NCI-H748 (cell line): ENCODE results near the gene ACSS2.

ENCODE experiments used
- DNase-seq: peaks from one replicate; lab custom pipeline; 2025; ENCODE audit not compliant: unreplicated experiment; lab: John Stamatoyannopoulos, UW

The ACSS2 gene

DNA sequence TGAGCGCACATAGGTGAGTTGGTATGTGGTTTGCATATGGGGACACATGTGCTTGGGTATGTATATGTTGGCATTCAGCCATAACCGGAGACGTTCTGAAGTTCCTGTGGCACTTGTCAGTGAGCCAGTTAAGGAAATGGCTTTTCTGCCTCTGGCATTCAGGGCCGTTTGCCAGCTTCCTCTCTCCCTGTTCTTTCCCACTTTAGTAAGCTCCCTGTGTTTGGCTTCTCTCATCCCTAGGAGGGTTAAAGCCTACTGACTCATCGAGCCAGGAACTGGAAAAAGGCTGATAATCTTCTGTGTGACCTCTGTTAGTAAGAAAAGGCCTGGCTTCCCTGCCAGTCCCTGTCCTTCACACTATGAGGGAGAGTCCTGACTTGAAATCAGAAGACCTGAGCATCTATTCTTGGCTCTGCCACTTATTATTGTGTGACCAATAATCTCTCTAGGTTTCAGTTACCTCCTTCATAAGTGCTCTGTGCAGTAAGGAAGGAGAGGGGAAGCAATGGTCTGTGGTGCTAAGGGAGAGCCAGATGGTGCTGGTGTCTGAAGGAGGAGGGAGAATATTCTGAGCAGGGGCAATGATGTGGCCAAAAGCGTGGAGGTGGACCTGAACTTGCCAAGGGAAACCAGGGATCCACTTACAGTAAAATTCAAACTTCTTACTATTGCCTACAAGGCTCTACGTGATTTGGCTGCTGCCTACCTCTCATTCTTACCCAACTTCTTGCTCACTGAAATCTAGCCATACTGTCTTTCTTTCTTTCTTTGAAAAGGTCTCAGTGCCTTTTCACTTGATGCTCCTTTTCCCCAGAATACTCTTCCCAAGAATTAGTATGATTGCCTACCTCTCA, 31.4 kb downstream of the ACSS2 start:
- DNase-seq: peak; percentile 8

DNA sequence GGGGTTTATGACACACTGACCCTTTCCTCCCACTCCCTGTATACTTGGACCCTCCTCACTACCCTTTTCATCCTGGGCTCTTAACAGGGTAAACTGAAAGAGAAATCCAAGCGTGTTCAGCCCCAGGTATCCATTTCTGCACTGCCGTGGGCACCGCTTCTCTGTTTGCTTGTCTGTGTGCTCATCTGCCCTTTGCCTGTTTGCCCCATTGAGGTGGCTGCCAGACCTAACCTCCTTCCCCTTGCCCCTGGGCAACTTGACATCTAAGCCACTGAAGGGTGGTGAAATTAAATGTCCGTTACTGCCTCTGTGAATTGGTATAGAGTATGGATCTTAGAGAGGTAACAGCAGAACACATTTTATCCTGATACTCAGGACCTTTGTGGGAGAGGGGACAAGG, 38.7 kb downstream of the ACSS2 start:
- DNase-seq: no peak

DNA sequence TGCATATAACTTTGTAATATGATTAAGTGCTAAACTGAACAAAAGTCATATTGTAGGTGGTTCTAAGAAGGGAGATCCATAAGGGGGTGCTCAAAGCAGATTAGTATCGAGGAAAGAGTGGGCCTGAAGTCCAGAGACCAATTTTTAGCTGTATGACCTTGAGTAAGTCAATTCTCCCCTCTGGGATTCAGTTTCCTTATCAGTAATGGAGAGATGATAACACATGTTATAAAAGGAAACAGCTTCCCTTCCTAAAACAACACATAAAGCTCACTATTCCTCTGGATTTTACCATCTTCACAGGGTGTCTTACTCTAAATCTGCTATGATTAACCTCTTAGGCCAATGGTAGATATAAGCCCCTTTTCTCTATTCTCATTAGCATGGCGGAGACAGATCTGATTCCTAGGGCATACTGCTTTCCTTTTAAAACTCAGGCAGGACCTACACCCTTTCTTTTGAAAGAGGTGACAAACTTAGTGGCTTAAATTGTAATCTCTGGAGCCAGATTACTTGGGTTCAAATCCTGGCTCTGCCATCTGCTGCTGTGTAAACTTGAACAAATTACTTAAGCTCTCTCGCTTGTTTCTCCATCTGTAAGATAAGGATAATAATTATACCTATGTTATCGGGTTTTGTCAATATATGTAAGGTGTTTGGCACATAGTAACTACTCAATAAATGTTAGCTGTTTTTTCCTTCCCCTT, 39.5 kb downstream of the ACSS2 start:
- DNase-seq: no peak

DNA sequence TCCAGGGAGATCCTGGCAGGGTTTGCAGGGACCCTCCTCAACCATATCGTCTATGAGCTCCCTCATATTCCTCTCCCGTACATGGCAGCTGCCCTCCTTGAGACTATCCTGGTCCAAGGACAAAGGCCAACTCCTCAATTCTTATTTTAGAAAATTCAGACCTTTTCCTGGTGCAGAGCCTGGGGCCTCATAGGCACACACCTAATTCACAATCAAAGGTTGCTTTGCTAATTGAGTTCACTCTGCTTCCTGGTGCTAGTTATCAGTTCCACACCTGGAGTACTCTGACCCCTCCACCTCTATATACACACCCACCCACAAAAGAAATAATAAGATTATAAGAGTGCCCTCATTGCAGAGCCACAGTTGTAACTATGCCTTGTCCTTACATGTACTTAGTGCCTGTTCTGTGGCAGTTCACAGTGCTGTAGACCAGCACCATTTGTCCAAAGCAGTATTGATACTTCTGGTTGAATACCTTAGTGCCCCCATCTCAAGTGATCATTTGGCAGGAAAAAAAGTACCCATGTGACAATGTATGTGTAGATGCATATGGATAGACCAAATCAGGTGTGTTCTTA, 40.5 kb downstream of the ACSS2 start:
- no peak for DNase-seq

DNA sequence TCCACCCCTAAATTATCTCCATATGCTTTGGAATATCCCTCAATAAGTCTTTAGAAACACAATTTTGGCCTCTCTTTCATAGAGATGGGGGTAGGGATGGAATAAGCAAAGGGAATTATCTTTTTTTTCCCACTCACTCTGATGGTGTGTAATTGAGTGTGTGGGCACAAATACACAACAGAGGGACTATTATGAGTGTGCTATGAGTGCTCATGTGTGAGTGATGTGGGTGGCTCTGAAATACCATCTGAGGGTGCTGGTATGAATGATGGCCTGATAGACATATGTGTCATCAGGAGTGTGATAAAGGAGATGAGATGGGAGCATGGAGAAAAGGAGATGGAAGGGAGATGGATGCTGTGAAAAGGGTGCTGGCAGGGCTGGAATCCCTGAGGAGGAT, 43.6 kb downstream of the ACSS2 start:
- no peak for DNase-seq

DNA sequence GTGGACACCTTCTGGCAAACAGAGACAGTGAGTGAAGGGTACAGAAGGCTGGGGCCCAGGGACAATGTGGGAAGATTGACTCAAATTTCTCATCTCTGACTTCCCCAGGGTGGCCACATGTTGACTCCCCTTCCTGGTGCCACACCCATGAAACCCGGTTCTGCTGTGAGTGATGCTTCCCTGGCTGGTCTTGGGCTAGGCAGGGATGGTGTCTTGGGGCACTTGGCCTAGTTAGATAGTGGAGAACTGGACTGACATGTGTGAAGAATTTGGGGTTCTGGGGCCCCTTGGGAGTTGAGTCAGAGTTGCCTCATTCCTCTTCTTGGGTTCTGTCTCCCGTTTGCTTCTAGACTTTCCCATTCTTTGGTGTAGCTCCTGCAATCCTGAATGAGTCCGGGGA, 45.0 kb downstream of the ACSS2 start:
- DNase-seq: no peak

DNA sequence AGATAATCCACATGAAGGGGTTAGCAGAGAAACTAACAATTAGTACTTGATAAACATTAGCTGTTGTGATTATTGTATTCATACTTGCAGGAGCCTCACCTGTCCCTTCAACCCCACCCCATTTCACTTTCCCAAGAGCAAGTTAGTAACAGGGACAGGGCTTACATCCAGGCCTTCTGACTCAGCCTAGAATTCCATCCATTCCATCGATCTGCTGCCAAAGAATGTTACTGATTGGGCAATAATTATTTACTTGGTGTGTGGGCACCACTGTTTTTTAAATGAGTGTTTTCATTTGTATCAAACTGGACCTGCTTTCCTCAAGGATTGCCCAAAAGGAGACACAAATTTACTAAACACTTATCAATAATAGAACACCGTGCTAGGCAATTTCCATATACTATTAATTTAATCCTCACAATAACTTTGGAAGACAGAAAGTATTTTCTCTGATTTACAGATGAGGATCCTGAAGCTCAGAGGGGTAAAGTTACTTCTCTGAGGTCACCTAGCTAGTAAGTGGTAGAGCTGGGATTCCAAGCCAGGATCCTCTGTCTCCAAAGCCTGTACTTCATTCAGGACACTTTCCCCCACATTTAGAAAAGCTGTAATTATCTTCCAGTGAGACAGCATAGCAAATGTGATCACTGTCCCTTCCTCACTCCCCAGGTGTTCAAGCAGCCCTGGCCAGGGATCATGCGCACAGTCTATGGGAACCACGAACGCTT, 46.4 kb downstream of the ACSS2 start:
- no peak for DNase-seq

DNA sequence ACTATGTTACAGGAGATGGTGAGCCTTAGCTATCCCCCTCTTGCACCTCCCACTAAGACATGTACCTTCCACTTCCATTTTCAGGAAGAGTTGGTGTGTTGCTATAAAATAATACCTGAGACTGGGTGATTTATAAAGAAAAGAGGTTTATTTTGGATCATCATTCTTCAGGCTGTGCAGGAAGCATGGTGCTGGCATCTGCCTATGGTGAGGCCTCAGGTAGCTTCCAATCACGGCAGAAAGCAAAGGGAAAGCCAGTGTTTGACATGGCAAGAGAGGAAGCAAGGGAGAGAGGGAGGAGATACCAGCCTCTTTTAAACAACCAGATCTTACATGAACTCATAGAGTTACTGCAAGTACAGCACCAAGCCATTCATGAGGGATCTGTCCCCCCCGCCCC, 47.0 kb downstream of the ACSS2 start:
- DNase-seq: no peak

DNA sequence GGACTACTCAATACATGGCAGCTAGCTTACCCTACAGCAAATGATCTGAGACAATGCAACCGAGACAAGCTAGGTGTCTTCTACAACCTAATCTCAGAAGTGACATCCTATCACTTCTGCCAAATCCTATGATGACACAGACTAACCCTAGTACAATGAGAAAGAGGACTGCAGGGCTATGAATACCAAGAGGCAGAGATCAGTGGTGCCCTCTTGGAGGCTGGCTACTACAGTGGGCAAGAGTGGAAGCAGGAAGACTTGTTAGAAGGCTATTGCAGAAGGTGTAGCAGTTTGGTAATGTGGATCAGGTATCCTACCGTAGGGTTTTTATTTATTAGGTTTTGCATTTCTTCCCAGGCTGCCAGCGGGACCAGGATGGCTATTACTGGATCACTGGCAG, 48.9 kb downstream of the ACSS2 start:
- DNase-seq: no peak

DNA sequence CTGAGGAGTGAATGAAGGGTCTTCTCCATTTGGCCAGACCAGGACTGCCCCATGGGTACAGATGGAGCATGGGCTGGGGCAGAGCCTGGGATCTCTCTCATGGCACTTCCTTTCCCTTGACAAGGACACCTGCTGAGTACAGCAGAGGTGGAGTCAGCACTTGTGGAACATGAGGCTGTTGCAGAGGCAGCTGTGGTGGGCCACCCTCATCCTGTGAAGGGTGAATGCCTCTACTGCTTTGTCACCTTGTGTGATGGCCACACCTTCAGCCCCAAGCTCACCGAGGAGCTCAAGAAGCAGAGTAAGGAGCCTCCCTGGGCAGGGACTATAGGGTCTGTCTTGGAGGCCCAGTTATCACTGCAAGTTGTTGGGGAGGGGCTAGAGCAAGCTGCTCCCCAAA, 49.6 kb downstream of the ACSS2 start:
- DNase-seq: no peak

DNA sequence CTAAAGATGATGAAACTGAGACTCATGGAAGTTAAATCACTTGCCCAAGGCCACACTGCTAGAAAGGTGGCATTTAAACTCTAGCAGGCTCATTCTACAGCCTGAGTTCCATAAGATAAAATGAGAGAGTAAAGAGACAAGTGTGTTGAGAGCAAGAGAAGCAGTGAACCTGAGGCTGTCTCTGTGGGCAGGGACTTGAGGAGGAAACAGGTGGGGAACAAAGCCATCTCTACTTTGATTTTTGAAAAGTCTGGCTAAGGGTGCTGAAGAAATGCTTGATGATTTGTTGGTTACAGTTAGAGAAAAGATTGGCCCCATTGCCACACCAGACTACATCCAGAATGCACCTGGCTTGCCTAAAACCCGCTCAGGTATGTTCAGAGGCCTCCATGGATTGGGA, 50.2 kb downstream of the ACSS2 start:
- DNase-seq: no peak

DNA sequence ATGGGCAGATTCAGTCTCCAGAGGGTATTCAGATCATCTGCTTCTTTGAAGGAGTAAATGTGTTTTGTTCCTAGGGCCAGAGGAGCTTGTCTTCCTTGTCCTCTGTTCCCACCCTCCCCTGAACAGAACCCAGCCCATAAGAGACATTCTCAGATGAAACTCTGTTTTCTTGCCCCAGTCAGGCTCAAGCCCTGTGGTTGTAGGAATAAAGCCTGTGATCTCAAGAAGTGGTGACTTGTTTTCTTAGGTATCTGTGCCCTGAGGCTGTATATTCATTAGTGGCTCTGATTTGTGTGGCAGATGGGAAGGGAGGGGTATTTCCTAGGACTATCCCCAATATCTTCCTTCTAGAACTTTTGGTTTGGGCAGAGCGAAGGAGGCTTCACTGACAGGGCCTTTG, 51.3 kb downstream of the ACSS2 start:
- DNase-seq: no peak

DNA sequence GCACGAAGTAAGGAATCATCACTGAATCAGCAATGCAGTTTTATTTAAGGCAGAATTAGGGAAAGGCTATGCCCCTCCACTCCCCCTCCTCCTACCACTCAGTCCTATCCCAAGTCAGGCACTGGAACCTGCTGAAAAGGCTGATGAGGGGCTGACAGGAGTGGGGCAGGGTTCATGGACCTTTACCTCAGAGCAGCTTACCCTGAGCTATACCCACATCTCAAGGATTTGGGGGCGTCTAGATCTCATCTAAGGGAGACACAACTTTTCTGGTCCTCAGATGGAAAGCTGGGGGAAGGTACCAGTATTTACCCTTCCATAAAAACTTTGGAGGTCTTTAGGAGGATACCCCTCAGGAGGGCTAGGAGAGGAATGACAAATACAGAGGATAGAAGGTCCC, 52.0 kb downstream of the ACSS2 start:
- no peak for DNase-seq

DNA sequence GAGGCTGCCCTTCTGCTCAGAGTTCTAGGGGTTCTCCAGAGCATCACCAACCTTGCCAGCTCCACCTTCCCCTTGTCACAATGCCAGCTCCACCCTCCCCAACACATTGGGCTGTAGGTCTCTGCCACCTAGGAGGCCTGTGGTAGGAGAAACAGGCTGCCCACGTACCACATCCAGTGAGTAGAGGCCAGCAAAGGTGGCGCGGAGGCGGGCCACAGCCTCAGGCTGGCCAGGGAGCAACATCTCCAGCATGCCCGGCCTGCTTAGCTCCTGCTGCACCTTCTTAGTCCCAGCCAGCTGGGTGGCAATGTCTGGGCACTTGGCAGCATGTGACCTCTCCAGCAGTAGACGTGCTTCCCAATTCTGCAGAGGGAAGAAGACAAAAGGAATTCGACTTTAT, 55.4 kb downstream of the ACSS2 start:
- DNase-seq: no peak

DNA sequence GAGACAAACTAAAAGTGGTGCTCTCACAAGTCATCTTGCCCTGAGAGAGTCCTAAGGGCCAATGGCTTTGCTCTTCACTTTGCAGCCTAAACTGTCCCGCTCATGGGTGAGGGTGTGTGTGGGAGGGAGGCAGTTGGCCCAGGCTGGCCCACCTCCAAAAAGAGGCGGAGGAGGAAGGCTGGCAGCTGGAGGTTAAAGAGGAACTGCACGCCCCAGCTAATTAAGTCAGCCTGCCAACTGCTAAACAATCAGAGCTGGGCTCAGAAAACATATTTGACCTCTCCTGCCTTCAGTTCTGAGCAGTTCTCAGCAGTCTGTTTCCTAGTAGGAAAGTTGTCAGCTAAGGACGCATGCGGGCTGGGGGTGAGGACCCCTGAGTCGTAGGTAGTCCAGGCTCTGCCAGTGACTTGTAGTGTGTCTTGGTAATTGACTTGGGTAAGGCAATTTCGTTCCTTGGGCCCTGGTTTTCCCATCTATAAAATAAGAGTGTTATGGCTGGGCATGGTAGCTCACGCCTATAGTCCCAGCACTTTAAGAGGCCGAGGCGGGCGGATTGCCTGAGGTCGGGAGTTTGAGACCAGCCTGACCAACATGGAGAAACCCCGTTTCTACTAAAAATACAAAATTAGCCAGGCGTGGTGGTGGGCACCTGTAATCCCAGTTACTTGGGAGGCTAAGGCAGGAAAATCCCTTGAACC, 62.2 kb downstream of the ACSS2 start:
- DNase-seq: no peak

DNA sequence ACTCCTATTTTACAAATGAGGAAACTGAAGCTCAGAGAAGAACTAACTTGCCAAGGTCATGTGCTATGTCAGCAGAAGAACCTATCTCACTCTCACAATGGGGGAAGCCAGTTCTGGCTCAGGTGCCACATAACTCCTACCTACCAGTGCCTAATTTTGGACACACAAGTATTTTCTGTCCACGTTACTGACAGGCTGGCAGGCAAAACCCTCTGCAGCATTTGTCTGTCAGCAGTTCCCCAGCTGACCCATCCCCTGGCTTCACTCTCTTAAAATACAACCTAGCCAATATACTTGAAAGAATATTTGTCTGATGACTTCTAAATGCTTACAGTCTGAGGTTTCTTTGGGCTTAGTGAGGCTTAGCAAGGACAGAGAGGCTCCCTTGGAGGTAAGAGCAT, 63.7 kb downstream of the ACSS2 start:
- no peak for DNase-seq

DNA sequence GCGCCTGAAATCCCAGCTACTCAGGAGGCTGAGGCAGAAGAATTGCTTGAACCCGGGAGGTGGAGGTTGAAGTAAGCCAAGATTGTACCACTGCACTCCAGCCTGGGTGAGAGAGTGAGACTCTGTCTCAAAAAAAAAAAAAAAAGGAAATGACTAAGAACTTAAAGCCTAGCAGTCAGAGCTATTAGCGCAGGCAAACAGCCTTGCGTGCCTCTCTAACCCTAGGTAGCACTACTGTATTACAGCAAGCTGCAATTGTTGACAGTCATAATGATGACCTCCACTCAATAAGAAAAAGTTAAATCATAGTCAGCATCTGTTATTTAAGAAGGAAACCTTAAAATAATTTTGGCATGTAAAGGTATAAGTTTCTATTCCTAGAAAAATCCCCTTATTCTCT, 64.8 kb downstream of the ACSS2 start:
- no peak for DNase-seq

DNA sequence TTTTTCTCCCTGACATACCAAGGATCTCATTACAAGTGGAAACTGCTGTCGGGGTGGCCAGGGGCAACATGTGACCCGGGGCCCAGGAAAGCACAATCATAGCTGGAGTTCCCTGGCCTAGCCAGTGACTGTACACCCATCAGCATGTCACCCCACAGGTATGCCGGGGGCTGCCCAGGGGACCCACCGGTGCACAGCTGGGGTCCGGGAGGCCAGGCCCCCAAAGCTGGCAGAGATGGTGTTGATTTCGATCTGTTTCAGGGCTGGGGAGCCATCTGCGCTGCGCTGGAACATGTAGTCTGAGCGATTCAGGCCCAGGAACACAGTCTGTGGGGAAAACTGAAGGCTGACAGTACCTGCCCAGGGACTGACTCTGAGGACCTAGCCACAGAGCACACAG, 65.9 kb downstream of the ACSS2 start:
- no peak for DNase-seq

DNA sequence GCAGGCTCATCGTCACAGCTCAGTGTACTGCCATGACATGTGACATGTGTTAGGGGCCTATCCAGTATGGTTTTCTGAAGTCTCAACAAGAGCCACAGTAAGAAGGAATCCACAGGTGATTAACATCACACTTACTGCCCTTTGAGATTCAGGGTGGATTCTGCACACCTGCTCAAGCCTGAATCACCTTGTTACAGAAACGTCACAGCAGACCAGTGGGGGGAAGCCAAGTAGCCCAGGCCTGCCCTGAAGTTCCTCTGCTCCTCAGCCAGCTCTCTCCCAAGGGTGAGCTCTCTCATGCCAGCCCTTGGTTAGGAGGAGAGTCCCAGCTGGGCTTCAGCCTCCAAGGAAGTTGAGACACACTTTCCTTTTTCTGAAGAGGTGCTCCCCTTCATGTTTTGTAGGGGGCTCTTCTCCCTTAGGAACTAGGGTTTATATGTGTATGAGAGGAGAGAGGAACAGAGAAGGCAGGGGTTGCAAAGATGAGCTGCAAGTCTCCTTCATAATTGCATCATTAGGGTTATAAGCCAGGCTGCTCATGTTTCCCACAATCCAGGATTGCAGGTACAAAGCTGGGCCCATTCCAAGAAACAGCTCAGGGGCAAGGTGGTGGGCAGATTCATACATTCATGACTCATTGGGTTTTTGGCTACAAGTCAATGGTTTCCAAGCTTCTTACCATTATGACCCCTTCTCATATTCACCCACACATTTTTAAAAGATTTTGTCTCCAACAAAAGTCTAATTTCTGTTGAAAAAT, 67.6 kb downstream of the ACSS2 start:
- no peak for DNase-seq

DNA sequence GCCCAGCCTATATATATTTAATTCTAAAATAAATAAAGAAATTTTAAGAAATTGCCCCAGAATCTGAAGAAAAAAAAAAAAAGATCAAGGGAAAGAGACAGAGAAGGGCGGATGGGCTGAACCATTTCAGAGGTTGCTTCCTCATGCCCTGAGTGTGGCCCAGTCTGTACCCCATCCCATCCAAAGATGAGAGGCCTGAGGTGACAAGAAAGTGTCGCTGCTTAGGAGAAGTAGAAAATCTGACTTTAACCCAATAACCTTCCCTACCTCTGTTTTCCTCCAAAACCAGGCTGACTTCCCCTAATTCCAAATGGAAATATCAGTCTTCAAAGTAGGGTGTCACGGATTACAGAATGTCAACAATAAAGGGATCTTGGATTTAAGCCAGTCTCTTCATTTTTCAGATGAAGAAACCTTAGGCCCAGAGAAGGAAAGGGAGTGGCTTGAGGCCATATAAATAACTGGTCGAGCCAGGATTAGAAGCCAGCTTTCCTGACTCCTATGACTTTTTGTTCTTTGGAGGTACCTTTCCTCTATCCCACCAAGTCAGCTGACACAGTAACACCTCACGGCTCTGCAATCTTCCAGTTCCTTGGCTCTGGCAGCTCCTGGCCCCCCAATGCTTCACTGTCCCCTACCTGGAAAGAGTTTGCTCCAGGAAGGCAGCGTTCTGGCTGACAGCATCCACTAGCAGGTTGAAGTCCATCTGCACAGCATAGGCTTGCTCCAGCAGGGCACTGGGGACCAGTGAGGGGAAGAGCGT, 69.1 kb downstream of the ACSS2 start:
- DNase-seq: no peak
